ENCODE data around the gene PDZD4.

Gene PDZD4

DNA sequence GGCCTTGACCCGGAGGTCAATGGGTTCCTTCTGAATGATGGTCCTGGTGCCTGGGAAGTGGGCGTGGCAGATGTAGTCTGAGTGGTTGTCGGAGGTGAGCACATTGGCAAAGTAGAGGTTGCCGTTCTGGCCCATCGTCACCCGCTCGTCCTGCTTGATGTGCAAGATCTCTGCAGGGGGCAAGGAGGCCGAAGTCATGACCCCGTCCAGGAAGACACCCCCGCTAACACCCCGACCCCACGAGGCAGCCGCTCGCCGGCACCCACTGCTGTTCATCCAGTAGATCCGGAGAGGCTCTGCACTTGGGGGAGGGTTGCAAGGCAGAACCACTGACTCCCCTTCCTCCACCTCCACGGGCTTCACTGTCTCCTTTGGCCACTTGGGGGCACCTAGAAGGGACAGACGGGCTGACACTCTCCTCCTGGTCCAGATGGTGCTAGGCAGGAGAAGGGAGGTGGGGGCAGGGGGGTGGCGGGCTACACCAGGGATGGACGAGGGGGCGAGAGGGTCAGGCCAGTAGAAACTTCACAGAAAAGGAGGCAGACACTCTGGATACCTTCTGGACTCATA lies 40.5 kb upstream of the PDZD4 start:
- no peak for DNase-seq (ENCODE audit: low read depth)
- no peak overlapping the region for H3K4me3 ChIP-seq (ENCODE audit: control insufficient read depth, low read depth, low read length)
- TF ChIP-seq, protein P1, sequence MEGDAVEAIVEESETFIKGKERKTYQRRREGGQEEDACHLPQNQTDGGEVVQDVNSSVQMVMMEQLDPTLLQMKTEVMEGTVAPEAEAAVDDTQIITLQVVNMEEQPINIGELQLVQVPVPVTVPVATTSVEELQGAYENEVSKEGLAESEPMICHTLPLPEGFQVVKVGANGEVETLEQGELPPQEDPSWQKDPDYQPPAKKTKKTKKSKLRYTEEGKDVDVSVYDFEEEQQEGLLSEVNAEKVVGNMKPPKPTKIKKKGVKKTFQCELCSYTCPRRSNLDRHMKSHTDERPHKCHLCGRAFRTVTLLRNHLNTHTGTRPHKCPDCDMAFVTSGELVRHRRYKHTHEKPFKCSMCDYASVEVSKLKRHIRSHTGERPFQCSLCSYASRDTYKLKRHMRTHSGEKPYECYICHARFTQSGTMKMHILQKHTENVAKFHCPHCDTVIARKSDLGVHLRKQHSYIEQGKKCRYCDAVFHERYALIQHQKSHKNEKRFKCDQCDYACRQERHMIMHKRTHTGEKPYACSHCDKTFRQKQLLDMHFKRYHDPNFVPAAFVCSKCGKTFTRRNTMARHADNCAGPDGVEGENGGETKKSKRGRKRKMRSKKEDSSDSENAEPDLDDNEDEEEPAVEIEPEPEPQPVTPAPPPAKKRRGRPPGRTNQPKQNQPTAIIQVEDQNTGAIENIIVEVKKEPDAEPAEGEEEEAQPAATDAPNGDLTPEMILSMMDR (IDR thresholded peaks at IDR 0.05; ENCODE audit: control insufficient read depth, insufficient read depth, low read depth, low read length, missing control alignments) = no peak

DNA sequence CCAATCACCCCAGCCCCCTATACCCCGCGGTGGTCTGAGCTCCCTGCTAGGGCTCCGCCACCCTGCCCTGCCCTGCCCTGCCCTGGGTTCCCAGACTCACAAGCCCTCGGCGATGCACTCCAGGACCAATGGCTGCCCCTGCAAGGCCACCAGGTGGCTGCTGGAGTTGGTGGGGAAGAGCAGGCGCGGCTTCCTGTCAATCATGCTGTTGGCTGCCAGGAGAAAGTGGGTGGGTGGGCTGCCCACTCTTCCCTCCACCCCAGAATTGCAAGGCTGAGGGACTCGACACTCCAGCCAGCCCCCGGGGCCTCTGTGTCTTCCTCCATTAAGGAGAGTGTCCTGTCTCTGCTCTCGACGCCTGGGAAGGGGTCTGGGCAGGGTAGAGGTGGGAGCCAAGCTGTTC lies 39.9 kb upstream of the PDZD4 start:
- DNase-seq (ENCODE audit: low read depth) = no peak
- TF ChIP-seq, protein P1 (IDR thresholded peaks at IDR 0.05; ENCODE audit: control insufficient read depth, insufficient read depth, low read depth, low read length, missing control alignments) = no peak

DNA sequence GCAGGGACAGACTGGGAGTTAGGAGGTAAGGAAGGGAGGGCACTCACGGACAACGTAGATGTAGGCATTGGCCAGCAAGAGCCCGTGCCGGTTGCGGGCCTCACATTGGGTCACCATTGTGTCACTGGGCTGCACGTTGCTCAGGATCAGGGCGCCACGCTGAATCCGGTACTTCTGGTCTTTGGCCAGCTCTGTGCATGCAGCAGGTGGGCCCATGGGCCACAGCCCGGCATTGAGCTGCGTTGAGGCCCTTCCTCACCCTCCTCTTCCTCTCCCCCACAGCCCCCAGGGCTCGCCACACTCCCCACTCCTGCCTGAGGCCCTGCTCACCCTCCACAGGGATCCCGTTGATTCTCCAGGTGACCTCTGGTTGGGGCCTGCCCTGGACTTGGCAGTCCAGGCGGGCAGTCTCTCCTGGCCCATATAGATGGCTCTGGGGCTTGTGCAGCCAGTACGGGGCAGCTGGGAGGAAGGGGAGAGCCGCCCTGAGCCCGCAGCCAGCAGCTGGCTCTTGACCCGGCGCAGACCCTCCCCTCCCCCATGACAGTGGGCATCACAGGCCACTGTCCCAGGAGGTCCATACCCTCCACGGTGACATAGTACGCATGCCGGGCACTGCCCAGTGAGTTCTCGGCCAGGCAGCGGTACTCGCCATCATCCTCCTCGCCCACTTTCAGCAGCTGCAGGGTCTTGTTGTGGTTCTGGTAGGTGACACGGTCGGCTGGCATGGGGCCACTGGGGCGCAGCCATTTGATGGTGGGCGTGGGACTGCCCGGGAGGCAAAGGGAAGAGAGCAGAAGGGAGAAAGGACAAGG lies 39.3 kb upstream of the PDZD4 start:
- TF ChIP-seq, protein P1 (IDR thresholded peaks at IDR 0.05; ENCODE audit: control insufficient read depth, insufficient read depth, low read depth, low read length, missing control alignments) = no peak
- no peak for DNase-seq (ENCODE audit: low read depth)
- H3K4me3 ChIP-seq (ENCODE audit: control insufficient read depth, low read depth, low read length) = no peak overlapping the region

More for the DNA sequence above, 39.9 kb upstream of the PDZD4 start:
- no peak overlapping the region for H3K4me3 ChIP-seq (ENCODE audit: control insufficient read depth, low read depth, low read length)

DNA sequence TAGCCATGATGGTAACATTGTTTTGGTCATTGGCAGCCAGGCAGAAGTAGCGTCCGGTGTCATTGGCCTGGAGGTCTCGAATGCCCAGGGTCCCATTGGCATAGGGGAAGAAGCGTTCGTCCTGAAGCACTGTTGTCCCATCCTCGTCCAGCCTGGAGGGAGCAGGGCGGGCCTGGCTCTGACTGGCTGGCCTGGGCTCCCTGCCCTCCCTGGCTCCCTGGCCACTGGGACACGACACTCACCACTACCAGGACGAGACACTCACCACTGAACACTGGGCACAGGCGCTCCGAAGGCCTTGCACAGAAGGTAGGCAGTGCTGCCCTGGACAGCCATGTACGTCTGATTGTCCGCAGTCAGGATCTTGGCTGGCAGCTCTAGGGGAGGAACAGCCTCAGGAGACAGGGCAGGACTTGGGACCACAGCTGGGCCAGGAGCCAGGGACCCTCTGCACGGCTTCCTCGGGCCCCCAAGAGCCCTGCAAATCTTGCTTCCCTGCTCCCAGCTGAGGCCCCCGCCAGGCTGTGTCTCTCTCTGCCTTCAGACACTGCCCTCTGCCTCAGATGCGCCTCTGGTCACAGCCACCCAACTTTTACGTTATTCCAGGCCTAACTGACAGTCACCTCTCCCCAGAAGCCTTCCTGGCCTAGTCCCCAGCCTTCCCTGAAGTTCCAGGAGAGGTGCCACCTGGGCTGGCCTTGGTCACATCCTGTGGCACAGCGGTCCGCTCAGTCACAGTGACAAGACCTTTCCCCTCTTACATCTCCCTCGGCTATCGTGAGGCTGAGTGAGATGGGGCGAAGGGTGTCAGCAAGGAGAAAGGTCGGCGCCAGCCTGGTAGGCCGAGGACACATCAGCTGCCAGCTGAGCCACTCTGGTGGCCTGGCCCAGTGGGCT lies 38.5 kb upstream of the PDZD4 start:
- DNase-seq (ENCODE audit: low read depth) = no peak
- no peak overlapping the region for H3K4me3 ChIP-seq (ENCODE audit: control insufficient read depth, low read depth, low read length)
- TF ChIP-seq, protein P1 (IDR thresholded peaks at IDR 0.05; ENCODE audit: control insufficient read depth, insufficient read depth, low read depth, low read length, missing control alignments) = no peak

DNA sequence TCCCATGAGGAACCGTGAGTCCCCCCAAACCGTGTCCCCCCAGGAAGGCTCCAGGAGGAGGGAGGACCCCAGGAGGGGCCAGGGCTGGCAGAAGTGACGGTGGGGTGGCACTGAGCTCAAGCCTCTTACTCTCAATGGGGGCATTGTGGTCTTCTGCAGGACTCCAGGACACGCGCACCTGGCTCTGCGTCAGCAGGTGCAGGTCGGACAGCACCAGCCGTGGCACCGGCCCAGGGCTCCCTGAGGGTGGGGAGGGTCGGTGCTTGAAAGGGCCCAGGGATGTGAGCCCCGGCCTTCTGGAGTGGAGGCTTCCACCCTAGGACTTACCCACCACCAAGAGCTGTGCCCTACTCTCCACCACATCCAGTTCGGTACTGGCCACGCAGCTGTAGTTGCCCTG lies 37.3 kb upstream of the PDZD4 start:
- no peak overlapping the region for H3K4me3 ChIP-seq (ENCODE audit: control insufficient read depth, low read depth, low read length)
- DNase-seq (ENCODE audit: low read depth) = no peak
- TF ChIP-seq, protein P1 (IDR thresholded peaks at IDR 0.05; ENCODE audit: control insufficient read depth, insufficient read depth, low read depth, low read length, missing control alignments) = no peak

DNA sequence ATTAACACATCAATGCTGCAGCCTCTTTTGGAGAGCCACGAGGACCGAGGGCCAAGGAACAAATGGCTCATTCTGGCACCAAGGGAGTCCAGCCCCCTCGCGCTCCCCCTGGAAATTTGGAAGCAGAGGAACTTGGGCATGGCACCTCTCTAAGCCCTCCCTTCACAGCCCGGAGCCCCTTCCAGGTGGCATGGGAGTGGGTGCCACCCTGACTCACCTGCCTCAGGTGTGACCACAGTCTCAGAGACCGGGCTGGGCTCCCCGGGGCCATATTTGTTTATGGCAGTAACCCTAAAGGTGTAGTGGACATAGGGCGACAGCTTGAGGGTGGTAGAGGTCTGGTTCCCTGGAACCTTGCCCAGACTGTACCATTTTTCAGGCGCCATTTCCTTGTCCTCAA lies 36.8 kb upstream of the PDZD4 start:
- TF ChIP-seq, protein P1 (IDR thresholded peaks at IDR 0.05; ENCODE audit: control insufficient read depth, insufficient read depth, low read depth, low read length, missing control alignments) = no peak
- DNase-seq (ENCODE audit: low read depth) = no peak
- H3K4me3 ChIP-seq (ENCODE audit: control insufficient read depth, low read depth, low read length) = no peak overlapping the region

All from AG09309 (cell line).